CD4-positive, alpha-beta T cell treated with Interleukin-2 at 100 ng/mL for 4 hours (primary cell): Measurements from ENCODE around the gene ACTN1.
A peak's percentile ranks its signal among the peaks of the same experiment; 100 is the strongest.

Experiments
- DNase-seq: peaks from one replicate; pipeline ENCODE4 v3.0.0-alpha.2; 2020; ENCODE audit warnings: low spot score

The ACTN1 gene

GRCh38 chr14:68969278-68970033 lies 9.6 kb downstream of the ACTN1 start:
- DNase-seq: no peak

GRCh38 chr14:68968721-68969120 lies 10.4 kb downstream of the ACTN1 start:
- DNase-seq: no peak

GRCh38 chr14:68968051-68968450 lies 11.1 kb downstream of the ACTN1 start:
- peak; percentile 66 for DNase-seq

- no peak for DNase-seq
Observed at GRCh38 chr14:68967459-68967940, 11.6 kb downstream of the ACTN1 start.

- DNase-seq: no peak
Observed at GRCh38 chr14:68966872-68967301, 12.2 kb downstream of the ACTN1 start.

GRCh38 chr14:68965261-68965761 lies 13.8 kb downstream of the ACTN1 start:
- no peak for DNase-seq

- DNase-seq: no peak
Observed at GRCh38 chr14:68964300-68965093, 14.6 kb downstream of the ACTN1 start.

- DNase-seq: no peak
Observed at GRCh38 chr14:68962681-68963080, 16.4 kb downstream of the ACTN1 start.

GRCh38 chr14:68961781-68962584 lies 17.1 kb downstream of the ACTN1 start:
- no peak for DNase-seq

GRCh38 chr14:68961361-68961760 lies 17.7 kb downstream of the ACTN1 start:
- DNase-seq: no peak

GRCh38 chr14:68960123-68960522 lies 19.0 kb downstream of the ACTN1 start:
- no peak for DNase-seq

- DNase-seq: no peak
Observed at GRCh38 chr14:68959035-68959434, 20.1 kb downstream of the ACTN1 start.

- DNase-seq: no peak
Observed at GRCh38 chr14:68958553-68958952, 20.5 kb downstream of the ACTN1 start.

GRCh38 chr14:68957775-68958174 lies 21.3 kb downstream of the ACTN1 start:
- no peak for DNase-seq

GRCh38 chr14:68956724-68957123 lies 22.4 kb downstream of the ACTN1 start:
- DNase-seq: no peak

- no peak for DNase-seq
Observed at GRCh38 chr14:68955851-68956179, 23.3 kb downstream of the ACTN1 start.

GRCh38 chr14:68955164-68955850 lies 23.8 kb downstream of the ACTN1 start:
- no peak for DNase-seq

GRCh38 chr14:68953196-68953555 lies 25.9 kb downstream of the ACTN1 start:
- no peak for DNase-seq

GRCh38 chr14:68952531-68953195 lies 26.4 kb downstream of the ACTN1 start:
- no peak for DNase-seq

GRCh38 chr14:68951800-68952530 lies 27.1 kb downstream of the ACTN1 start:
- DNase-seq: no peak
